Transverse colon (tissue), 4 donors: ENCODE data around the gene CDKN2D. TPM values are rescaled to one million over a fixed set of nuclear protein-coding genes. Genes with fewer than 3 reads are reported as not detected.

ENCODE experiments used
- DNase-seq: peaks from one replicate; pipeline ENCODE4 v3.0.0-alpha.2; 2019
- H3K27ac ChIP-seq, 4 donors: fragments of 200-600 bp; sonication (generic); 2 replicates each; pipeline ENCODE4 v1.5.1; 2016 to 2018; ENCODE audit warnings: inconsistent platforms in 4 of 4
- H3K27me3 ChIP-seq: fragments of 200-600 bp; sonication (generic); 2 replicates; pipeline ENCODE4 v1.5.1; 2017; ENCODE audit warnings: inconsistent platforms
- H3K36me3 ChIP-seq, 4 donors: fragments of 200-600 bp; sonication (generic); 2 replicates each; pipeline ENCODE4 v1.5.1; 2017 to 2019; ENCODE audit warnings: inconsistent platforms in 4 of 4
- H3K4me1 ChIP-seq, 4 donors: fragments of 200-600 bp; sonication (generic); 2 replicates each; pipeline ENCODE4 v1.5.1; 2017 to 2020; ENCODE audit warnings: inconsistent platforms in 4 of 4
- H3K4me3 ChIP-seq, 4 donors: fragments of 200-600 bp; sonication (generic); 1 replicate in 1 of 4; 2 replicates in 3 of 4; pipeline versions ENCODE4 v1.5.1 to v1.6.1; 2017 to 2019; ENCODE audit warnings: inconsistent platforms in 4 of 4
- H3K9me3 ChIP-seq, 2 donors: fragments of 200-600 bp; sonication (generic); 2 replicates each; pipeline ENCODE4 v1.5.1; 2017 to 2019; ENCODE audit warnings: inconsistent platforms in 2 of 2
- CTCF ChIP-seq, 5 experiments: fragments of 200-600 bp in 3 of 5; fragments of 450-650 bp in 2 of 5; sonication (generic) in 3 of 5; IDR thresholded peaks; 1 replicate in 2 of 5; 2 replicates in 3 of 5; pipeline ENCODE4 v1.5.1; 2016 to 2017; ENCODE audit warnings: antibody characterized with exemption in 5 of 5, inconsistent platforms in 3 of 5, mild to moderate bottlenecking in 2 of 5, moderate library complexity in 1 of 5
- EP300 ChIP-seq: sonication (generic); formaldehyde crosslinking; IDR thresholded peaks from one replicate; pipeline ENCODE4 v1.6.1; 2017; ENCODE audit warnings: antibody characterized with exemption, low read depth
- POLR2A ChIP-seq: fragments of 450-650 bp; IDR thresholded peaks from one replicate; pipeline ENCODE4 v1.6.1; 2016; ENCODE audit warnings: antibody characterized with exemption, mild to moderate bottlenecking, moderate library complexity
- POLR2AphosphoS5 ChIP-seq, 3 donors: sonication (generic); formaldehyde crosslinking; IDR thresholded peaks; one replicate each; pipeline ENCODE4 v1.6.1; 2016; ENCODE audit warnings: antibody characterized with exemption in 3 of 3
- WGBS, 2 donors: methylation state at CpG; one replicate each; pipeline ENCODE4 v1.1.5; 2018; ENCODE audit warnings: low coverage in 1 of 2; 5-methylcytosine and 5-hydroxymethylcytosine counted together
- in situ Hi-C, 4 donors: fragments of 200-750 bp; cut with MboI; loops; one replicate each; pipeline versions ENCODE4 v1.15.0 to v1.15.1; 2017; ENCODE audit warnings: low sequenced_read_pairs in 3 of 4, low pct_ligation_motif_present in 1 of 4, low pct_unique_long_range_greater_than_20kb in 1 of 4
- intact Hi-C: fragments of 100-400 bp; cut with DNase I; formaldehyde crosslinking; loops from one replicate; pipeline ENCODE4 v1.15.1; 2023; ENCODE audit warnings: low total_unique reads
- total RNA-seq, 4 donors: library from RNA; depleted of rRNA; stranded (reverse); fragments of >200 nt; gene quantifications; one replicate each; pipeline ENCODE4 v1.1.0, GENCODE V29; 2016

The CDKN2D gene
- total RNA-seq, 4 donors from 2014 or later: 4.9 to 11.4 (median 7.1) TPM

- intact Hi-C loops (no loop called here), in situ Hi-C loops (no loop called here)
- Histone ChIP-seq H3K27ac (no peak overlapping the region), H3K4me3 (no peak overlapping the region), H3K36me3 (no peaks in the 10 kb centered on the region), H3K27me3 (peaks cover 10% of the 10 kb centered on the region), H3K9me3 (no peaks in the 10 kb centered on the region), H3K4me1 (peaks cover 0 to 7% (median 3%) of the 10 kb centered on the region in 4 donors)
- 53 to 66% methylated on average over 4 to 20 of the region's 20 CpGs for WGBS, 2 donors
- DNase-seq: no peak
- TF ChIP-seq POLR2A: no peak
- TF ChIP-seq CTCF (IDR thresholded peaks at IDR 0.05): no peak
- TF ChIP-seq POLR2AphosphoS5 (IDR thresholded peaks at IDR 0.05): no peak
- TF ChIP-seq EP300: no peak
Measured at GRCh38 chr19:10538204-10538983, 30.4 kb downstream of the CDKN2D start.

- no peak for DNase-seq
- H3K27me3 ChIP-seq: peaks cover 10% of the 10 kb centered on the region
- 75 to 76% methylated on average over 10 to 11 of the region's 11 CpGs for WGBS, 2 donors
- no peaks in the 10 kb centered on the region for H3K4me1 ChIP-seq
- H3K27ac ChIP-seq: no peak overlapping the region
- in situ Hi-C loops (no loop called here), intact Hi-C loops (no loop called here)
- H3K9me3 ChIP-seq: no peaks in the 10 kb centered on the region
- no peak overlapping the region for H3K4me3 ChIP-seq
- no peaks in the 10 kb centered on the region for H3K36me3 ChIP-seq
- no peak for TF ChIP-seq EP300
- TF ChIP-seq CTCF (IDR thresholded peaks at IDR 0.05): no peak
- no peak for TF ChIP-seq POLR2A
- TF ChIP-seq POLR2AphosphoS5 (IDR thresholded peaks at IDR 0.05): no peak
Measured at GRCh38 chr19:10537668-10538067, 31.1 kb downstream of the CDKN2D start.

GRCh38 chr19:10535613-10536012 is 33.2 kb downstream of the CDKN2D start:
- H3K27me3 ChIP-seq: peaks cover 10% of the 10 kb centered on the region
- no peak for TF ChIP-seq POLR2AphosphoS5 (IDR thresholded peaks at IDR 0.05)
- no peak for TF ChIP-seq CTCF (IDR thresholded peaks at IDR 0.05)
- no peak for TF ChIP-seq EP300
- no peak for TF ChIP-seq POLR2A

GRCh38 chr19:10533646-10534386 is 35.0 kb downstream of the CDKN2D start:
- Histone ChIP-seq H3K27me3 (peaks cover 2% of the 10 kb centered on the region), H3K36me3 (no peaks in the 10 kb centered on the region), H3K27ac (peak overlapping the region in 1 of 4 donors; percentile 5), H3K4me1 (no peaks in the 10 kb centered on the region), H3K9me3 (no peaks in the 10 kb centered on the region), H3K4me3 (no peak overlapping the region)
- in situ Hi-C loops (no loop called here), intact Hi-C loops (loop anchor here (5.0 kb wide), 1 partner anchor 897 kb away; no protein-coding TSS in a partner anchor)
- WGBS, 2 donors: 67 to 70% methylated on average over 5 to 10 of the region's 10 CpGs
- TF ChIP-seq POLR2AphosphoS5 (IDR thresholded peaks at IDR 0.05) (no peak), POLR2A (no peak), EP300 (no peak), CTCF (IDR thresholded peaks at IDR 0.05) (no peak)
- DNase-seq: no peak

More at GRCh38 chr19:10535613-10536012, 33.2 kb downstream of the CDKN2D start:
- no peak for DNase-seq
- H3K9me3 ChIP-seq: no peaks in the 10 kb centered on the region
- H3K4me1 ChIP-seq: no peaks in the 10 kb centered on the region
- in situ Hi-C loops: no loop called here
- no peak overlapping the region for H3K27ac ChIP-seq
- intact Hi-C loops: no loop called here
- 71% methylated on average over 6 of the region's 6 CpGs; no CpG with 5 or more reads in 1 of the 2 donors for WGBS, 2 donors
- H3K36me3 ChIP-seq: no peaks in the 10 kb centered on the region
- no peak overlapping the region for H3K4me3 ChIP-seq
